Measurements from ENCODE around the gene SULT1E1.

The SULT1E1 gene

DNA sequence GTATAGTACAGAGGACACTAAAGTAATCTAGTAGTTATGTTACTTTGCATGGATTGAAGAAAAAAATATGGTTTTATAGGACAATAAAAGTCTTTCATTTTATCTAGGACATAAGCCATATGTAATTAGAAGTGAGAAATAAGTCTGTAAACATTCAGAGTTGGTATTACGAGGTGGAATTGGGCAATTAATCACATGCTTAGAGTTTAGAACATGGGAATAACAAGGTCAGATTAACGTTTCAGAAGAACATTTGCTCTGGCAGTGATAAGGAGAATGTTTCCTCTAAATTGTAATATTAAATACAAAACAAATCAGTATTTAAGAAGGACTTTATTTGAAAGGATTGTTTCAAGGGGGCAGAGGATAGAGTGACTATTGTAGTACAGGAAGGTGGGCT is 15.6 kb upstream of the SULT1E1 start:
- POLR2A ChIA-PET = no interaction called here
- CTCF ChIA-PET = no interaction called here

DNA sequence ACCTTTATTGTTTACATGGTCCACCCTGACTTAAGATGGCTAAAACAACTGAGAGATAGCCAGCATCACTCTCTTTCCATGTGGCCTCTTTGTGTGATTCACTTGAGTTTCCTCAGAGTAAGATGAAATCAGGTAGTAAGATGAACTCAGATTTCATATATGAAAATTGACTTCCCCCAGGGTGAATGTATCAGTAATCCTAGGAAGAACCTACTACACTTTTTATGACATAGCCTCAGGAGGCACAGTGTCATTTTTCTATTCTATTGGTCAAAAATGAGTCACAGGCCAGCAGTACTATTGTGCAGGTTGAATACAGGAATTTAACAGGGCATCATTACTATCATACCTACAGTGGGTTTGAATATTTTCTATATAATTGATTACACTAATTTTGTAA is 14.6 kb upstream of the SULT1E1 start:
- CTCF ChIA-PET = no interaction called here
- TF ChIP-seq ZNF384 (IDR thresholded peaks at IDR 0.05) = no peak
- no peak for TF ChIP-seq FOXK2 (IDR thresholded peaks at IDR 0.05)
- no peak for TF ChIP-seq CTBP1 (IDR thresholded peaks at IDR 0.05; ENCODE audit: borderline replicate concordance)
- no peak for TF ChIP-seq ARNT (IDR thresholded peaks at IDR 0.05)
- TF ChIP-seq FOXM1 (IDR thresholded peaks at IDR 0.05; ENCODE audit: borderline replicate concordance) = no peak
- no peak for TF ChIP-seq LEF1 (IDR thresholded peaks at IDR 0.05; ENCODE audit: borderline replicate concordance)
- POLR2A ChIA-PET = no interaction called here
- no peak for DNase-seq (ENCODE audit: extremely low spot score)

More for the DNA sequence above, 15.6 kb upstream of the SULT1E1 start:
- TF ChIP-seq FOXM1 (IDR thresholded peaks at IDR 0.05; ENCODE audit: borderline replicate concordance) = no peak
- no peak for TF ChIP-seq FOXA1 (IDR thresholded peaks at IDR 0.05)
- DNase-seq (ENCODE audit: extremely low spot score) = no peak

DNA sequence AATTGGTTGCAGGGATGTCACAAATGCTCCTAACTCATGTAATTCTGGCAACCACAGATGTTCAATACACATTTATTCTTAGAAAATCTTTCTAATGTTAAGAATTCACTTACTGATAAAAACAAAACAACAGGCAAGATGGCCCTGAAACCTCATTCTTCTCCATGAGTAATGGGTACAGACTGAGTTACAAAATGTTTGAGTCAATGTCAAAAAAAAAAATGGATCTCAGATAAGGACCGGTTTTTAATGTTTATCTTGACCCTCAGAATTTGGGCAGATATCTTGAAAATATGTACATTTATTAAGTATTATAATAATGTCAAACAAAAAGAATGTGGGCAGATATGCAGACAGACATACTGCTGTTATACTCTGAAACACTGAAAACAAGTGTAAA is 1.8 kb upstream of the SULT1E1 start:
- DNase-seq (ENCODE audit: extremely low spot score) = no peak
- CTCF ChIA-PET = no interaction called here
- POLR2A ChIA-PET = no interaction called here
- TF ChIP-seq FOXA1 (IDR thresholded peaks at IDR 0.05) (no peak), SP1 (IDR thresholded peaks at IDR 0.05) (no peak), ARNT (IDR thresholded peaks at IDR 0.05) (no peak), BHLHE40 (IDR thresholded peaks at IDR 0.05; ENCODE audit: borderline replicate concordance) (no peak), L3MBTL2 (conservative IDR thresholded peaks at IDR 0.05) (no peak), FOXK2 (IDR thresholded peaks at IDR 0.05) (no peak), LEF1 (IDR thresholded peaks at IDR 0.05; ENCODE audit: borderline replicate concordance) (no peak), CTBP1 (IDR thresholded peaks at IDR 0.05; ENCODE audit: borderline replicate concordance) (no peak), TARDBP (IDR thresholded peaks at IDR 0.05) (no peak), SUZ12 (IDR thresholded peaks at IDR 0.05) (no peak), ELF4 (IDR thresholded peaks at IDR 0.05) (no peak), FOXM1 (IDR thresholded peaks at IDR 0.05; ENCODE audit: borderline replicate concordance) (no peak), NFRKB (IDR thresholded peaks at IDR 0.05) (no peak), ZNF384 (IDR thresholded peaks at IDR 0.05) (no peak), HDGF (IDR thresholded peaks at IDR 0.05; ENCODE audit: borderline replicate concordance) (no peak)
- TF ChIP-seq, protein P1, sequence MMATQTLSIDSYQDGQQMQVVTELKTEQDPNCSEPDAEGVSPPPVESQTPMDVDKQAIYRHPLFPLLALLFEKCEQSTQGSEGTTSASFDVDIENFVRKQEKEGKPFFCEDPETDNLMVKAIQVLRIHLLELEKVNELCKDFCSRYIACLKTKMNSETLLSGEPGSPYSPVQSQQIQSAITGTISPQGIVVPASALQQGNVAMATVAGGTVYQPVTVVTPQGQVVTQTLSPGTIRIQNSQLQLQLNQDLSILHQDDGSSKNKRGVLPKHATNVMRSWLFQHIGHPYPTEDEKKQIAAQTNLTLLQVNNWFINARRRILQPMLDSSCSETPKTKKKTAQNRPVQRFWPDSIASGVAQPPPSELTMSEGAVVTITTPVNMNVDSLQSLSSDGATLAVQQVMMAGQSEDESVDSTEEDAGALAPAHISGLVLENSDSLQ (IDR thresholded peaks at IDR 0.05) = no peak

DNA sequence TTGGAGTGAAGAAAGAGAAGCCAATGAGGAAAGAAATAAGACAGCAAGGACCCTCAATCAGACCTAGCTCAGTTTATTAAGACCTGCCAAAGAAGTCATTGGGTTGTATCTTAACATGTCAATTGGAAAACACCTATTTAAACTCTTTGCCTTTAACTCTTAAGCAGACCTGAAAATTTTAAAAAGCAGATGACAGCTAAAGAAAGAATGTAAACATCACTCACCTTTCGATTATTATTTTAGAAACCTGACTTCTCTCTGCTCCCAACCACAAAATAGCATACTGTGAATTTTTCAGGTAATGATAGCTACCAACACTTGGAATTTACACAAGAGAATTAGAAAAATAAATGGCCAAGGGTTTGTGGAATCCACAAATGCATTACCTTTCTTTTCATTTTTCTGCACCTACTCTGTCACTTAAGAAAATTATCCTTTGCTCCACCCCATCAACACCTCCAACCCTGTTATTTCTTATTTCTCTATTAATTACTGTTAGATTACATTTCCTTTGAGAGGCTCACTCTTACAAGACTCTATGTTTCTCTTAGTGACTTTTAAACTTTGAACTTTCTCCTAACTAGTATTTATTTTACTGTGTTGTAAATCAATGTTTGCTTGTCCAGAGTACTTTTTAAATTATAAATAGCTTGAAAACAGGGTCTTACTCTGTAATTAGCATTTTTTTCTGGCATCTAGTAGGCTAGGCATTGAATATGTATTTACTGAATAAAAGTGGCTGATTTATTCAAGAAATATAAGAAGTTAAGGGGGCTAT is 765 bp upstream of the SULT1E1 start:
- no peak for DNase-seq (ENCODE audit: extremely low spot score)
- TF ChIP-seq, protein P1 (IDR thresholded peaks at IDR 0.05) = no peak
- TF ChIP-seq L3MBTL2 (conservative IDR thresholded peaks at IDR 0.05) (no peak), ZNF384 (IDR thresholded peaks at IDR 0.05) (no peak), ELF4 (IDR thresholded peaks at IDR 0.05) (no peak), TARDBP (IDR thresholded peaks at IDR 0.05) (no peak), ARNT (IDR thresholded peaks at IDR 0.05) (no peak), FOXM1 (IDR thresholded peaks at IDR 0.05; ENCODE audit: borderline replicate concordance) (no peak), CTBP1 (IDR thresholded peaks at IDR 0.05; ENCODE audit: borderline replicate concordance) (no peak), SUZ12 (IDR thresholded peaks at IDR 0.05) (no peak)
- ChIA-PET CTCF (no interaction called here), POLR2A (no interaction called here)

DNA sequence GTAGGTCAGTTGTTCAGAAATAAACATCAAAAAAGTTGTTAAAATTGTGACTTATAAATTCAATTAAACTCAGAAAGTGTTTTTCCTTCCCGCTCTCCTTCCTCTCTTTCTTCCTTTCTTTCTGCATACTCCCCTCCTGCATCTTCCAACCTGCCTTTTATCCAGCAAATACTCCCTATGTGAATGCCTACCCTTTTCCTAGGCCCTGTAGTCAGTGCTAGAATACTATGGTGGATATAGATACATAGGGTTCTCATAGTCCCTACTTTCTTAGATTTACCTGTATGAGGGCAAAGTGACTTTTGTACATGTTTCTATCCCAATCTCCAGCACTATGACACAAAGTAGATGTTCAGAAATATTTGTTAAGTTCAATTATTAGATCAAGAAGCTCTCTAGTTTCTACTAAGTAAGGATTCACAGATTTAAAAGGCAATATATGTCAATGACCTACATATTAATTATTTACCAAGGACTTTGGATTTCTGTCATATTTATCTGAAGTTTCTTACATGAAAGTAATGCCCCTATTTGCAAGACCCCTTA is 732 bp downstream of the SULT1E1 start:
- no peak for DNase-seq (ENCODE audit: extremely low spot score)
- CTCF ChIA-PET = no interaction called here
- TF ChIP-seq TARDBP (IDR thresholded peaks at IDR 0.05) (no peak), FOXK2 (IDR thresholded peaks at IDR 0.05) (no peak), L3MBTL2 (conservative IDR thresholded peaks at IDR 0.05) (no peak), LEF1 (IDR thresholded peaks at IDR 0.05; ENCODE audit: borderline replicate concordance) (no peak), ARNT (IDR thresholded peaks at IDR 0.05) (no peak), NFRKB (IDR thresholded peaks at IDR 0.05) (no peak), ELF4 (IDR thresholded peaks at IDR 0.05) (no peak), SP1 (IDR thresholded peaks at IDR 0.05) (no peak), ZNF384 (IDR thresholded peaks at IDR 0.05) (no peak), SUZ12 (IDR thresholded peaks at IDR 0.05) (no peak)
- TF ChIP-seq, protein P1 (IDR thresholded peaks at IDR 0.05) = no peak
- POLR2A ChIA-PET = no interaction called here

DNA sequence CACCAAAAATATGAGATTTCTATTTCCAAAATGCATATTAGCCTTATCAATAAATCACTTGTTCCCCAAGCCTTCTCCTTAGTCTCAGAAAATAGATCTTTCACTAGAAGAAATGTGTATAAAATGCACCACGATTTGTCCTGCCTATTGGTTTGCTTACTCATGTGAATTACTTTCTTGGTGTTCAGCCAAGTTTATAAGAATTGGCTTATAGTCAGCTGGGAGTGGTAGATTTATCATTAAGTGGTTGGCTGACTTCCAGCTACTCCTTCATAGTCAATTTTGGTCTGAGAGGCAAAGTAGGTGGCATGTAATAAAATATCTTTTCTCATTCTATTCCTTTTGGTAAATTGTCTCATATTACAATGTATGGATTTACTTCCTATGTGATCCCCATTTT is 1.3 kb downstream of the SULT1E1 start:
- ChIA-PET CTCF (no interaction called here), POLR2A (no interaction called here)
- DNase-seq (ENCODE audit: extremely low spot score) = no peak
- TF ChIP-seq ARNT (IDR thresholded peaks at IDR 0.05) (no peak), ZNF384 (IDR thresholded peaks at IDR 0.05) (no peak), FOXM1 (IDR thresholded peaks at IDR 0.05; ENCODE audit: borderline replicate concordance) (no peak), HDGF (IDR thresholded peaks at IDR 0.05; ENCODE audit: borderline replicate concordance) (no peak), TARDBP (IDR thresholded peaks at IDR 0.05) (no peak), FOXK2 (IDR thresholded peaks at IDR 0.05) (no peak), BHLHE40 (IDR thresholded peaks at IDR 0.05; ENCODE audit: borderline replicate concordance) (no peak), SP1 (IDR thresholded peaks at IDR 0.05) (no peak), NFRKB (IDR thresholded peaks at IDR 0.05) (no peak), FOXA1 (IDR thresholded peaks at IDR 0.05) (no peak)
- TF ChIP-seq, protein P1 (IDR thresholded peaks at IDR 0.05) = no peak

Data from HEK293T (cell line).